ENCODE data around the gene CDYL. TPM values are rescaled to one million over a fixed set of nuclear protein-coding genes. Genes with fewer than 3 reads are reported as not detected.

CDYL gene
- 9.4 and 13.0 TPM in 2 replicates for total RNA-seq (2014; rRNA removed)
- 6.7 TPM for polyA plus RNA-seq (2012)

GRCh38 chr6:4776131-4776492, at the start of gene CDYL:
Gene CDYL, plus strand, starts transcription at chr6:4776404. Its CDS starts 380 bp downstream, at chr6:4776784.
- DNase-seq (ENCODE audit: low read depth), result peak; percentile 77

GRCh38 chr6:4726645-4727044, 49.6 kb upstream of the CDYL start:
- no peak for DNase-seq (ENCODE audit: low read depth)

GRCh38 chr6:4727217-4727616, 49.0 kb upstream of the CDYL start:
- no peak for DNase-seq (ENCODE audit: low read depth)

- DNase-seq (ENCODE audit: low read depth), result no peak
Observed at GRCh38 chr6:4727671-4728435, 48.4 kb upstream of the CDYL start.

- DNase-seq (ENCODE audit: low read depth), result no peak
Observed at GRCh38 chr6:4728436-4728769, 47.8 kb upstream of the CDYL start.

GRCh38 chr6:4728926-4729325, 47.3 kb upstream of the CDYL start:
- DNase-seq (ENCODE audit: low read depth), result no peak

- no peak for DNase-seq (ENCODE audit: low read depth)
Observed at GRCh38 chr6:4731996-4732395, 44.2 kb upstream of the CDYL start.

- DNase-seq (ENCODE audit: low read depth), result peak; percentile 81
Observed at GRCh38 chr6:4732691-4733315, 43.4 kb upstream of the CDYL start.

- no peak for DNase-seq (ENCODE audit: low read depth)
Observed at GRCh38 chr6:4736371-4736873, 39.8 kb upstream of the CDYL start.

GRCh38 chr6:4740032-4740431, 36.2 kb upstream of the CDYL start:
- no peak for DNase-seq (ENCODE audit: low read depth)

GRCh38 chr6:4743062-4743461, 33.1 kb upstream of the CDYL start:
- DNase-seq (ENCODE audit: low read depth), result no peak

GRCh38 chr6:4743926-4744325, 32.3 kb upstream of the CDYL start:
- DNase-seq (ENCODE audit: low read depth), result no peak

- no peak for DNase-seq (ENCODE audit: low read depth)
Observed at GRCh38 chr6:4747588-4747987, 28.6 kb upstream of the CDYL start.

GRCh38 chr6:4751823-4752464, 24.3 kb upstream of the CDYL start:
- no peak for DNase-seq (ENCODE audit: low read depth)

- DNase-seq (ENCODE audit: low read depth), result no peak
Observed at GRCh38 chr6:4756247-4756646, 20.0 kb upstream of the CDYL start.

- DNase-seq (ENCODE audit: low read depth), result no peak
Observed at GRCh38 chr6:4759997-4760396, 16.2 kb upstream of the CDYL start.

- no peak for DNase-seq (ENCODE audit: low read depth)
Observed at GRCh38 chr6:4760773-4761172, 15.4 kb upstream of the CDYL start.

- DNase-seq (ENCODE audit: low read depth), result no peak
Observed at GRCh38 chr6:4762294-4762693, 13.9 kb upstream of the CDYL start.

- DNase-seq (ENCODE audit: low read depth), result no peak
Observed at GRCh38 chr6:4763921-4764320, 12.3 kb upstream of the CDYL start.

- no peak for DNase-seq (ENCODE audit: low read depth)
Observed at GRCh38 chr6:4768815-4769214, 7.4 kb upstream of the CDYL start.

- DNase-seq (ENCODE audit: low read depth), result no peak
Observed at GRCh38 chr6:4772750-4773149, 3.5 kb upstream of the CDYL start.

GRCh38 chr6:4773181-4773580, 3.0 kb upstream of the CDYL start:
- no peak for DNase-seq (ENCODE audit: low read depth)

GRCh38 chr6:4774296-4774695, 1.9 kb upstream of the CDYL start:
- no peak for DNase-seq (ENCODE audit: low read depth)
